GM12892 (cell line): ENCODE results near the gene SERPINB2.

Experiments used
- DNase-seq: peaks from one replicate; pipeline ENCODE4 v3.0.0; 2011; ENCODE audit not compliant: insufficient read length
- FAIRE-seq: peaks from 2 replicates; lab custom pipeline; 2011; peaks lifted over from hg19 to GRCh38; lab: Jason Lieb, UNC
- POLR2A ChIP-seq: IDR thresholded peaks from 2 replicates; pipeline ENCODE4 v1.6.1; 2011; ENCODE audit warnings: low read depth, low read length, control low read depth
- POLR2AphosphoS5 ChIP-seq: IDR thresholded peaks from 2 replicates; pipeline ENCODE4 v1.6.1; 2011; ENCODE audit warnings: low read depth, low read length, control low read depth
- TAF1 ChIP-seq: IDR thresholded peaks from 2 replicates; pipeline ENCODE4 v1.6.1; 2011; ENCODE audit warnings: low read depth, mild to moderate bottlenecking, control low read depth, low read length, borderline replicate concordance

SERPINB2 gene

GRCh38 chr18:63869851-63870250, 17.7 kb upstream of the SERPINB2 start:
- TF ChIP-seq TAF1 (no peak), POLR2AphosphoS5 (no peak), POLR2A (no peak)
- no peak for DNase-seq
- no peak for FAIRE-seq

- no peak for DNase-seq
- no peak for TF ChIP-seq POLR2AphosphoS5
- no peak for TF ChIP-seq TAF1
- no peak for TF ChIP-seq POLR2A
- no peak for FAIRE-seq
Measured at GRCh38 chr18:63871836-63872235, 15.7 kb upstream of the SERPINB2 start.

- TF ChIP-seq POLR2AphosphoS5 (no peak), TAF1 (no peak), POLR2A (no peak)
- FAIRE-seq = no peak
- no peak for DNase-seq
Measured at GRCh38 chr18:63872586-63872985, 14.9 kb upstream of the SERPINB2 start.

- DNase-seq = no peak
Measured at GRCh38 chr18:63878343-63878742, 9.2 kb upstream of the SERPINB2 start.

GRCh38 chr18:63878925-63879324, 8.6 kb upstream of the SERPINB2 start:
- FAIRE-seq = no peak
- no peak for TF ChIP-seq POLR2AphosphoS5
- TF ChIP-seq TAF1 = no peak
- TF ChIP-seq POLR2A = no peak
- no peak for DNase-seq

More at GRCh38 chr18:63878343-63878742, 9.2 kb upstream of the SERPINB2 start:
- no peak for FAIRE-seq
- TF ChIP-seq TAF1 (no peak), POLR2AphosphoS5 (no peak), POLR2A (no peak)

- TF ChIP-seq TAF1 (no peak), POLR2AphosphoS5 (no peak), POLR2A (no peak)
- FAIRE-seq (no peak), DNase-seq (no peak)
Measured at GRCh38 chr18:63879709-63880108, 7.8 kb upstream of the SERPINB2 start.

GRCh38 chr18:63881851-63882250, 5.7 kb upstream of the SERPINB2 start:
- no peak for DNase-seq
- FAIRE-seq = peak; percentile 70
- TF ChIP-seq POLR2A (no peak), TAF1 (no peak), POLR2AphosphoS5 (no peak)

- no peak for FAIRE-seq
- no peak for TF ChIP-seq POLR2A
- no peak for TF ChIP-seq TAF1
- TF ChIP-seq POLR2AphosphoS5 = no peak
- DNase-seq = no peak
Measured at GRCh38 chr18:63882333-63883141, 5.0 kb upstream of the SERPINB2 start.

GRCh38 chr18:63883617-63884016, 3.9 kb upstream of the SERPINB2 start:
- no peak for TF ChIP-seq POLR2AphosphoS5
- TF ChIP-seq POLR2A = no peak
- no peak for TF ChIP-seq TAF1
- FAIRE-seq (no peak), DNase-seq (no peak)

- DNase-seq = no peak
- TF ChIP-seq POLR2AphosphoS5 (no peak), POLR2A (no peak), TAF1 (no peak)
- peak; percentile 44 for FAIRE-seq
Measured at GRCh38 chr18:63888470-63889190, 1.1 kb downstream of the SERPINB2 start.

- no peak for TF ChIP-seq POLR2A
- no peak for TF ChIP-seq POLR2AphosphoS5
- TF ChIP-seq TAF1 = no peak
- FAIRE-seq (no peak), DNase-seq (no peak)
Measured at GRCh38 chr18:63889626-63890025, 2.1 kb downstream of the SERPINB2 start.
